Right lobe of liver (tissue), 6 donors: ENCODE results near the gene GPC5. TPM values are rescaled to one million over a fixed set of nuclear protein-coding genes. Genes with fewer than 3 reads are reported as not detected.

Experiments
- ATAC-seq, 4 donors: fragments of 200-7000 bp; cut with Tn5 transposase; one replicate each; pipeline ENCODE4 v1.9.1; 2020; ENCODE audit warnings: mild to moderate bottlenecking in 4 of 4, moderate library complexity in 4 of 4
- DNase-seq, 3 donors: peaks; one replicate each; pipeline ENCODE4 v3.0.0-alpha.2; 2020
- H3K27ac ChIP-seq, 3 donors: fragments of 200-600 bp; one replicate each; pipeline ENCODE4 v1.8.0; 2022
- H3K27me3 ChIP-seq, 2 donors: fragments of 200-600 bp; one replicate each; pipeline ENCODE4 v1.8.0; 2022
- H3K36me3 ChIP-seq, 4 donors: fragments of 200-600 bp; sonication (generic) in 1 of 4; one replicate each; pipeline versions ENCODE4 v1.5.1 to v1.8.0; 2017 to 2022; ENCODE audit warnings: control low read depth in 1 of 4
- H3K4me1 ChIP-seq, 4 donors: fragments of 200-600 bp; sonication (generic) in 1 of 4; one replicate each; pipeline versions ENCODE4 v1.5.1 to v1.8.0; 2017 to 2022; ENCODE audit warnings: control low read depth in 1 of 4
- H3K4me3 ChIP-seq, 3 donors: fragments of 200-600 bp; one replicate each; pipeline ENCODE4 v1.8.0; 2022
- H3K9me3 ChIP-seq, 4 donors: fragments of 200-600 bp; sonication (generic) in 1 of 4; one replicate each; pipeline versions ENCODE4 v1.5.1 to v1.8.0; 2017 to 2022; ENCODE audit warnings: control low read depth in 1 of 4
- CTCF ChIP-seq, 4 donors: fragments of 200-600 bp in 3 of 4; fragments of 450-650 bp in 1 of 4; IDR thresholded peaks; one replicate each; pipeline versions ENCODE4 v1.5.1 to v1.8.0; 2016 to 2022; ENCODE audit warnings: antibody characterized with exemption in 4 of 4, mild to moderate bottlenecking in 2 of 4
- POLR2A ChIP-seq: fragments of 450-650 bp; IDR thresholded peaks from one replicate; pipeline ENCODE4 v1.6.1; 2017; ENCODE audit warnings: antibody characterized with exemption, mild to moderate bottlenecking
- WGBS: methylation state at CpG from one replicate; pipeline ENCODE4 v1.1.6; 2018; ENCODE audit warnings: low coverage, low lambda C conversion rate; ENCODE audit not compliant: insufficient coverage; ENCODE audit errors: missing lambda C conversion rate; 5-methylcytosine and 5-hydroxymethylcytosine counted together
- intact Hi-C, 2 donors: fragments of 100-400 bp; cut with DNase I; formaldehyde crosslinking; loops; one replicate each; pipeline versions ENCODE4 v1.11.2 to v1.14.1; 2022
- total RNA-seq, 6 experiments: library from RNA; depleted of rRNA in 2 of 6; stranded (reverse); fragments of >200 nt in 2 of 6; fragmentation: NEBNext Ultra II Directional in 3 of 6; extraction: Animal tissue kit (Norgen Biotek cat#: 25700) in 3 of 6; gene quantifications; one replicate each; pipeline versions ENCODE4 v1.1.0 to v1.2.4, GENCODE V29; 2016 to 2023
- donor health status: DM: no; HTN: yes; CAD: no.
- donor health status: DM: no; HTN: no; CAD: no.
- donor health status: DM: no; HTN: no; CAD: no.
- donor health status: DM: no; HTN: yes; CAD: no.
- donor health status: DM: no; HTN: yes; CAD: no.

The GPC5 gene
- total RNA-seq, 6 experiments from 2014 or later = 0.12 to 0.99 (median 0.66) TPM

- DNase-seq (no peak), ATAC-seq (no peak)
- intact Hi-C loops = no loop called here
- H3K4me1 ChIP-seq = no peaks in the 10 kb centered on the region
- H3K9me3 ChIP-seq = no peaks in the 10 kb centered on the region
- no peak overlapping the region for H3K4me3 ChIP-seq
- no peaks in the 10 kb centered on the region for H3K36me3 ChIP-seq
- no peak overlapping the region for H3K27ac ChIP-seq
- TF ChIP-seq CTCF (IDR thresholded peaks at IDR 0.05) (no peak), POLR2A (no peak)
- no peaks in the 10 kb centered on the region for H3K27me3 ChIP-seq
- WGBS = 30% methylated on average over 1 of the region's 2 CpGs
Measured at GRCh38 chr13:91491980-91492379, 93.6 kb downstream of the GPC5 start.

GRCh38 chr13:91493442-91493841, 95.0 kb downstream of the GPC5 start:
- Histone ChIP-seq H3K27me3 (no peaks in the 10 kb centered on the region), H3K36me3 (no peaks in the 10 kb centered on the region), H3K4me3 (no peak overlapping the region), H3K4me1 (no peaks in the 10 kb centered on the region), H3K27ac (no peak overlapping the region), H3K9me3 (no peaks in the 10 kb centered on the region)
- TF ChIP-seq POLR2A = no peak
- TF ChIP-seq CTCF (IDR thresholded peaks at IDR 0.05) = no peak
- ATAC-seq (no peak), DNase-seq (no peak)
- WGBS = 80% methylated on average over 5 of the region's 5 CpGs
- intact Hi-C loops = no loop called here

GRCh38 chr13:91498298-91498697, 99.9 kb downstream of the GPC5 start:
- no peak for TF ChIP-seq CTCF (IDR thresholded peaks at IDR 0.05)
- TF ChIP-seq POLR2A = no peak
- ATAC-seq (no peak), DNase-seq (no peak)
- Histone ChIP-seq H3K27me3 (no peaks in the 10 kb centered on the region), H3K4me1 (no peaks in the 10 kb centered on the region), H3K27ac (no peak overlapping the region), H3K36me3 (no peaks in the 10 kb centered on the region), H3K9me3 (no peaks in the 10 kb centered on the region), H3K4me3 (no peak overlapping the region)
- 80% methylated on average over 5 of the region's 5 CpGs for WGBS
- intact Hi-C loops = no loop called here

GRCh38 chr13:91504216-91504615, 105.8 kb downstream of the GPC5 start:
- intact Hi-C loops = no loop called here
- Histone ChIP-seq H3K4me1 (no peaks in the 10 kb centered on the region), H3K27ac (no peak overlapping the region), H3K4me3 (no peak overlapping the region), H3K9me3 (no peaks in the 10 kb centered on the region), H3K36me3 (no peaks in the 10 kb centered on the region), H3K27me3 (no peaks in the 10 kb centered on the region)
- 73% methylated on average over 2 of the region's 2 CpGs for WGBS
- DNase-seq (no peak), ATAC-seq (no peak)
- TF ChIP-seq POLR2A (no peak), CTCF (IDR thresholded peaks at IDR 0.05) (no peak)

GRCh38 chr13:91506759-91507158, 108.3 kb downstream of the GPC5 start:
- ATAC-seq (no peak), DNase-seq (no peak)
- Histone ChIP-seq H3K27me3 (no peaks in the 10 kb centered on the region), H3K36me3 (no peaks in the 10 kb centered on the region), H3K27ac (no peak overlapping the region), H3K4me1 (no peaks in the 10 kb centered on the region), H3K4me3 (no peak overlapping the region), H3K9me3 (no peaks in the 10 kb centered on the region)
- TF ChIP-seq POLR2A = no peak
- intact Hi-C loops = no loop called here
